ENCODE measurements around the gene MEGF8. TPM values are rescaled to one million over a fixed set of nuclear protein-coding genes. Genes with fewer than 3 reads are reported as not detected.

MEGF8 gene
- total RNA-seq, 1 donor from 2014 or later, result 7.1 TPM

- Histone ChIP-seq H3K27me3 (ENCODE audit: control insufficient read depth, insufficient read depth, low read length) (peaks cover 6% of the 10 kb centered on the region), H3K4me3 (ENCODE audit: low read depth, low read length) (peak overlapping the region; percentile 86), H3K36me3 (ENCODE audit: control insufficient read depth, insufficient read depth, low read length) (no peaks in the 10 kb centered on the region)
- FAIRE-seq (no peak), DNase-seq (ENCODE audit: low read depth) (no peak)
- peak; percentile 23 for TF ChIP-seq CTCF (IDR thresholded peaks at IDR 0.05; ENCODE audit: insufficient read depth, low read length, severe bottlenecking)
Measured at GRCh38 chr19:42325896-42326771, 699 bp downstream of the MEGF8 start.

- no peaks in the 10 kb centered on the region for H3K36me3 ChIP-seq (ENCODE audit: control insufficient read depth, insufficient read depth, low read length)
- peaks cover 6% of the 10 kb centered on the region for H3K27me3 ChIP-seq (ENCODE audit: control insufficient read depth, insufficient read depth, low read length)
- H3K4me3 ChIP-seq (ENCODE audit: low read depth, low read length), result no peak overlapping the region
- no peak for TF ChIP-seq CTCF (IDR thresholded peaks at IDR 0.05; ENCODE audit: insufficient read depth, low read length, severe bottlenecking)
- DNase-seq (ENCODE audit: low read depth), result no peak
- no peak for FAIRE-seq
Measured at GRCh38 chr19:42326969-42327368, 1.5 kb downstream of the MEGF8 start.

GRCh38 chr19:42327381-42327780 is 1.9 kb downstream of the MEGF8 start:
- TF ChIP-seq CTCF (IDR thresholded peaks at IDR 0.05; ENCODE audit: insufficient read depth, low read length, severe bottlenecking), result no peak

GRCh38 chr19:42328106-42328505 is 2.7 kb downstream of the MEGF8 start:
- Histone ChIP-seq H3K36me3 (ENCODE audit: control insufficient read depth, insufficient read depth, low read length) (no peaks in the 10 kb centered on the region), H3K27me3 (ENCODE audit: control insufficient read depth, insufficient read depth, low read length) (peaks cover 6% of the 10 kb centered on the region), H3K4me3 (ENCODE audit: low read depth, low read length) (no peak overlapping the region)
- TF ChIP-seq CTCF (IDR thresholded peaks at IDR 0.05; ENCODE audit: insufficient read depth, low read length, severe bottlenecking), result no peak
- FAIRE-seq (no peak), DNase-seq (ENCODE audit: low read depth) (no peak)

More at GRCh38 chr19:42327381-42327780, 1.9 kb downstream of the MEGF8 start:
- no peak for FAIRE-seq
- Histone ChIP-seq H3K27me3 (ENCODE audit: control insufficient read depth, insufficient read depth, low read length) (peaks cover 6% of the 10 kb centered on the region), H3K36me3 (ENCODE audit: control insufficient read depth, insufficient read depth, low read length) (no peaks in the 10 kb centered on the region), H3K4me3 (ENCODE audit: low read depth, low read length) (no peak overlapping the region)
- no peak for DNase-seq (ENCODE audit: low read depth)

GRCh38 chr19:42328854-42329253 is 3.4 kb downstream of the MEGF8 start:
- peak; percentile 36 for FAIRE-seq
- no peak for TF ChIP-seq CTCF (IDR thresholded peaks at IDR 0.05; ENCODE audit: insufficient read depth, low read length, severe bottlenecking)
- DNase-seq (ENCODE audit: low read depth), result no peak
- Histone ChIP-seq H3K4me3 (ENCODE audit: low read depth, low read length) (no peak overlapping the region), H3K36me3 (ENCODE audit: control insufficient read depth, insufficient read depth, low read length) (no peaks in the 10 kb centered on the region), H3K27me3 (ENCODE audit: control insufficient read depth, insufficient read depth, low read length) (peaks cover 2% of the 10 kb centered on the region)

Measured in bronchial epithelial cell (primary cell).